ENCODE data around the gene TPD52L2.

DNA sequence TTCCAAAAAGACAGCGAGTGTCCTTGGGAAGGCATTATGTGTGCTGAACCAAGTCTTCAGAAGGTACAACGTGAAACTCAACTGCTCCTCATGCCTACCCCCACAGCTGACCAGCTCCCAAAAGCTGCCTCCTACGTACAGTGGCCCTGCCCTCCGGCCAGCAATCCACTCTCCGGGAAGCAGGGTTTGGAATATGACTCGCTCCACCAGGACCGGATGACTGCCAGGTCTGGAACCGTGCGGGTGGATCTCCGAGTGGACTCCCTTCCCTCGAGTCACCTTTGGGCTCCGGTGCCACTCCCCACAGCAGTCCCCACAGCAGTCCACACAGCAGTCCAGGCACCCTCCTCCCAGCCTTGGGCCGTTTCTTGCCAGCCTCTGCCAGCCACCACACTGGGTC is 38.3 kb upstream of the TPD52L2 start:
- TF ChIP-seq, protein P1, sequence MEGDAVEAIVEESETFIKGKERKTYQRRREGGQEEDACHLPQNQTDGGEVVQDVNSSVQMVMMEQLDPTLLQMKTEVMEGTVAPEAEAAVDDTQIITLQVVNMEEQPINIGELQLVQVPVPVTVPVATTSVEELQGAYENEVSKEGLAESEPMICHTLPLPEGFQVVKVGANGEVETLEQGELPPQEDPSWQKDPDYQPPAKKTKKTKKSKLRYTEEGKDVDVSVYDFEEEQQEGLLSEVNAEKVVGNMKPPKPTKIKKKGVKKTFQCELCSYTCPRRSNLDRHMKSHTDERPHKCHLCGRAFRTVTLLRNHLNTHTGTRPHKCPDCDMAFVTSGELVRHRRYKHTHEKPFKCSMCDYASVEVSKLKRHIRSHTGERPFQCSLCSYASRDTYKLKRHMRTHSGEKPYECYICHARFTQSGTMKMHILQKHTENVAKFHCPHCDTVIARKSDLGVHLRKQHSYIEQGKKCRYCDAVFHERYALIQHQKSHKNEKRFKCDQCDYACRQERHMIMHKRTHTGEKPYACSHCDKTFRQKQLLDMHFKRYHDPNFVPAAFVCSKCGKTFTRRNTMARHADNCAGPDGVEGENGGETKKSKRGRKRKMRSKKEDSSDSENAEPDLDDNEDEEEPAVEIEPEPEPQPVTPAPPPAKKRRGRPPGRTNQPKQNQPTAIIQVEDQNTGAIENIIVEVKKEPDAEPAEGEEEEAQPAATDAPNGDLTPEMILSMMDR (IDR thresholded peaks at IDR 0.05), result no peak
- no peak for TF ChIP-seq POLR2A (IDR thresholded peaks at IDR 0.05)
- no peak for TF ChIP-seq EP300 (IDR thresholded peaks at IDR 0.05)
- TF ChIP-seq POLR2AphosphoS5 (IDR thresholded peaks at IDR 0.05), result no peak

All from stomach (tissue), 4 donors.